Measurements from ENCODE around the gene RNF123. TPM values are rescaled to one million over a fixed set of nuclear protein-coding genes. Genes with fewer than 3 reads are reported as not detected.

Gene RNF123
- total RNA-seq, 1 experiment from 2014 or later, result 23.1 TPM

GRCh38 chr3:49715611-49716121, 26.3 kb downstream of the RNF123 start:
- POLR2A ChIA-PET, result no interaction called here
- H3K27ac ChIP-seq (ENCODE audit: low read length), result no peak overlapping the region
- no peak overlapping the region for H3K4me3 ChIP-seq (ENCODE audit: low read depth in 2 of 2, low read length in 2 of 2)
- H3K9me3 ChIP-seq (ENCODE audit: control insufficient read depth, insufficient read depth, low read depth, low read length), result no peaks in the 10 kb centered on the region
- intact Hi-C loops (cut with micrococcal nuclease; ENCODE audit: unreplicated experiment) (no loop called here), in situ Hi-C loops (cut with HindIII; ENCODE audit: low pct_unique_long_range_greater_than_20kb, low sequenced_read_pairs) (no loop called here)
- DNase-seq (ENCODE audit: low read depth, low spot score), result no peak
- no peaks in the 10 kb centered on the region for H3K36me3 ChIP-seq (ENCODE audit: control insufficient read depth, insufficient read depth, low read length)
- ATAC-seq, result no peak
- BruUV-seq (replicated peaks), result no TSS peak
- no peaks in the 10 kb centered on the region for H3K27me3 ChIP-seq (ENCODE audit: control insufficient read depth, insufficient read depth, low read length)
- no peaks in the 10 kb centered on the region for H3K4me1 ChIP-seq (ENCODE audit: control insufficient read depth, insufficient read depth, low read length)
- CTCF ChIA-PET, result no interaction called here
- TF ChIP-seq POLR2AphosphoS5 (IDR thresholded peaks at IDR 0.05; ENCODE audit: low read depth, low read length) (no peak), SIN3A (IDR thresholded peaks at IDR 0.05; ENCODE audit: borderline replicate concordance, insufficient read depth, low read depth, low read length) (no peak), CTCF (IDR thresholded peaks at IDR 0.05) (no peak), REST (IDR thresholded peaks at IDR 0.05; ENCODE audit: insufficient read depth in 1 of 2, low read depth in 2 of 2, low read length in 1 of 2) (no peak), TCF7L2 (IDR thresholded peaks at IDR 0.05; ENCODE audit: low read depth, low read length) (no peak)

GRCh38 chr3:49716169-49716568, 26.8 kb downstream of the RNF123 start:
- in situ Hi-C loops (cut with HindIII; ENCODE audit: low pct_unique_long_range_greater_than_20kb, low sequenced_read_pairs) (no loop called here), intact Hi-C loops (cut with micrococcal nuclease; ENCODE audit: unreplicated experiment) (no loop called here)
- H3K27me3 ChIP-seq (ENCODE audit: control insufficient read depth, insufficient read depth, low read length), result no peaks in the 10 kb centered on the region
- H3K27ac ChIP-seq (ENCODE audit: low read length), result no peak overlapping the region
- BruUV-seq (replicated peaks), result no TSS peak
- POLR2A ChIA-PET, result no interaction called here
- H3K36me3 ChIP-seq (ENCODE audit: control insufficient read depth, insufficient read depth, low read length), result no peaks in the 10 kb centered on the region
- no peaks in the 10 kb centered on the region for H3K9me3 ChIP-seq (ENCODE audit: control insufficient read depth, insufficient read depth, low read depth, low read length)
- DNase-seq (ENCODE audit: low read depth, low spot score) (no peak), ATAC-seq (no peak)
- no peaks in the 10 kb centered on the region for H3K4me1 ChIP-seq (ENCODE audit: control insufficient read depth, insufficient read depth, low read length)
- no peak for TF ChIP-seq SIN3A (IDR thresholded peaks at IDR 0.05; ENCODE audit: borderline replicate concordance, insufficient read depth, low read depth, low read length)
- no peak for TF ChIP-seq POLR2AphosphoS5 (IDR thresholded peaks at IDR 0.05; ENCODE audit: low read depth, low read length)
- no peak for TF ChIP-seq CTCF (IDR thresholded peaks at IDR 0.05)
- no peak for TF ChIP-seq REST (IDR thresholded peaks at IDR 0.05; ENCODE audit: insufficient read depth in 1 of 2, low read depth in 2 of 2, low read length in 1 of 2)
- no peak for TF ChIP-seq TCF7L2 (IDR thresholded peaks at IDR 0.05; ENCODE audit: low read depth, low read length)
- no peak overlapping the region for H3K4me3 ChIP-seq (ENCODE audit: low read depth in 2 of 2, low read length in 2 of 2)
- CTCF ChIA-PET, result no interaction called here

All from Panc1 (cell line).